ENCODE data around the gene CFAP58. TPM values are rescaled to one million over a fixed set of nuclear protein-coding genes. Genes with fewer than 3 reads are reported as not detected.

Gene CFAP58
- polyA plus RNA-seq, 3 donors = 0.16 TPM; not detected in 2

GRCh38 chr10:104376784-104377300, 23.2 kb downstream of the CFAP58 start:
- peaks cover 0 to 9% (median 3%) of the 10 kb centered on the region in 7 donors for H3K9me3 Mint-ChIP-seq
- H3K36me3 Mint-ChIP-seq = no peaks in the 10 kb centered on the region
- Histone ChIP-seq H3K4me2 (replicated peaks; ENCODE audit: extremely low read depth, low read length, poor library complexity, severe bottlenecking) (no peak overlapping the region), H3K4me3 (replicated peaks in 1 of 3; ENCODE audit: low read depth in 2 of 3, low read length in 3 of 3) (no peak overlapping the region), H3K9me3 (replicated peaks in 1 of 2; ENCODE audit: control insufficient read depth in 1 of 2, insufficient read depth in 1 of 2, low read length in 2 of 2) (peaks cover 4 to 5% of the 10 kb centered on the region in 2 donors), H3K27ac (ENCODE audit: low read depth in 1 of 2, low read length in 2 of 2) (no peak overlapping the region), H3K27me3 (ENCODE audit: control insufficient read depth in 2 of 2, insufficient read depth in 2 of 2, low read length in 2 of 2) (peaks cover 0 to 3% of the 10 kb centered on the region in 2 donors), H3K4me1 (ENCODE audit: control insufficient read depth in 1 of 2, insufficient read depth in 2 of 2, low read length in 2 of 2) (no peaks in the 10 kb centered on the region), H3K9ac (ENCODE audit: insufficient read depth, low read length, poor library complexity, severe bottlenecking) (no peak overlapping the region), H2AFZ (ENCODE audit: insufficient read depth, low read depth, low read length, poor library complexity, severe bottlenecking) (no peak overlapping the region), H3K36me3 (replicated peaks in 1 of 2; ENCODE audit: control insufficient read depth in 1 of 2, insufficient read depth in 2 of 2, low read length in 2 of 2) (no peaks in the 10 kb centered on the region), H4K20me1 (ENCODE audit: insufficient read depth, low read length) (no peaks in the 10 kb centered on the region), H3K79me2 (ENCODE audit: insufficient read depth, low read length) (no peaks in the 10 kb centered on the region)
- no peaks in the 10 kb centered on the region for H3K4me1 Mint-ChIP-seq
- intact Hi-C loops (cut with micrococcal nuclease) = no loop called here
- DNase-seq = no peak
- H3K27ac Mint-ChIP-seq = no peak overlapping the region
- H3K4me3 Mint-ChIP-seq = no peak overlapping the region
- TF ChIP-seq CTCF (IDR thresholded peaks at IDR 0.05) = no peak
- no CpG with 5 or more reads among the region's 4 CpGs for WGBS (ENCODE audit: insufficient coverage)
- peaks cover 7 to 13% (median 9%) of the 10 kb centered on the region in 3 donors for H3K27me3 Mint-ChIP-seq (ENCODE audit: low read depth in 3 of 3)

- Histone ChIP-seq H3K4me1 (ENCODE audit: control insufficient read depth in 1 of 2, insufficient read depth in 2 of 2, low read length in 2 of 2) (no peaks in the 10 kb centered on the region), H3K4me3 (replicated peaks in 1 of 3; ENCODE audit: low read depth in 2 of 3, low read length in 3 of 3) (no peak overlapping the region), H3K9ac (ENCODE audit: insufficient read depth, low read length, poor library complexity, severe bottlenecking) (no peak overlapping the region), H3K79me2 (ENCODE audit: insufficient read depth, low read length) (no peaks in the 10 kb centered on the region), H3K36me3 (replicated peaks in 1 of 2; ENCODE audit: control insufficient read depth in 1 of 2, insufficient read depth in 2 of 2, low read length in 2 of 2) (no peaks in the 10 kb centered on the region), H2AFZ (ENCODE audit: insufficient read depth, low read depth, low read length, poor library complexity, severe bottlenecking) (no peak overlapping the region), H3K9me3 (replicated peaks in 1 of 2; ENCODE audit: control insufficient read depth in 1 of 2, insufficient read depth in 1 of 2, low read length in 2 of 2) (no peaks in the 10 kb centered on the region), H3K27ac (ENCODE audit: low read depth in 1 of 2, low read length in 2 of 2) (no peak overlapping the region), H3K4me2 (replicated peaks; ENCODE audit: extremely low read depth, low read length, poor library complexity, severe bottlenecking) (no peak overlapping the region), H3K27me3 (ENCODE audit: control insufficient read depth in 2 of 2, insufficient read depth in 2 of 2, low read length in 2 of 2) (peaks cover 3 to 4% of the 10 kb centered on the region in 2 donors), H4K20me1 (ENCODE audit: insufficient read depth, low read length) (no peaks in the 10 kb centered on the region)
- no peak overlapping the region for H3K27ac Mint-ChIP-seq
- peaks cover 10 to 12% (median 11%) of the 10 kb centered on the region in 3 donors for H3K27me3 Mint-ChIP-seq (ENCODE audit: low read depth in 3 of 3)
- no peak overlapping the region for H3K4me3 Mint-ChIP-seq
- no peak for TF ChIP-seq CTCF (IDR thresholded peaks at IDR 0.05)
- no CpG with 5 or more reads among the region's 4 CpGs for WGBS (ENCODE audit: insufficient coverage)
- H3K4me1 Mint-ChIP-seq = no peaks in the 10 kb centered on the region
- intact Hi-C loops (cut with micrococcal nuclease) = no loop called here
- no peaks in the 10 kb centered on the region for H3K9me3 Mint-ChIP-seq
- no peaks in the 10 kb centered on the region for H3K36me3 Mint-ChIP-seq
- DNase-seq = no peak
Observed at GRCh38 chr10:104380336-104380735, 26.7 kb downstream of the CFAP58 start.
